Measurements from ENCODE around the gene MIER3. TPM values are rescaled to one million over a fixed set of nuclear protein-coding genes. Genes with fewer than 3 reads are reported as not detected.

Gene MIER3
- total and polyA plus RNA-seq, 9 of the 15 experiments (the other 6 are each of a cell fraction or from before 2014, with no cell fraction given): 4.1 to 29.3 (median 13.0) TPM

DNA sequence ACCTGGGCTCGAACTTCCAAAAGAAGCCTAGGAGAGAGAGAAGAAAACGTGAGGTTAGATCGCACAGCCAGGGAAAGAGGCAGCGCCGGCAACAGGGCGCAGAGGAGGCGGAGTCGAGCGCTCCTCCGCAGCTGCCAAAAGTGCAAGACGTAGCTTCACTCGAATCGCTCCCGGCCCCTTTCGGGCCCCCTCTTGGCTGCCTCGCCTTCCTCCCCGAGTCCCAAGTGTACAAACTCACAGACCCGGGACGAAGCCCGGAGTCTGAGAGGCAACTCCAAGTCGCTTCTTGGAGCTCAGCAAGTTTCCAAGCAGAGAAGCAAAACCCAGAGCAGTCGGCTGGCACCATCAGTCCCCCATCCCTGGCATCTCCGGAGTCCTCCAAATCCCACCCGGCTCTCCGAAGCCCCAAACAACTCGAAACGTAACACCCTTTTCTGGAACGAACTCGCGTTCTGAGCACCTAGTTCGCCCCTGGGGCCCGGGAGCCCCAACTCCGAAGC, 1.2 kb downstream of the MIER3 start (continued):
- TF ChIP-seq, protein P1, sequence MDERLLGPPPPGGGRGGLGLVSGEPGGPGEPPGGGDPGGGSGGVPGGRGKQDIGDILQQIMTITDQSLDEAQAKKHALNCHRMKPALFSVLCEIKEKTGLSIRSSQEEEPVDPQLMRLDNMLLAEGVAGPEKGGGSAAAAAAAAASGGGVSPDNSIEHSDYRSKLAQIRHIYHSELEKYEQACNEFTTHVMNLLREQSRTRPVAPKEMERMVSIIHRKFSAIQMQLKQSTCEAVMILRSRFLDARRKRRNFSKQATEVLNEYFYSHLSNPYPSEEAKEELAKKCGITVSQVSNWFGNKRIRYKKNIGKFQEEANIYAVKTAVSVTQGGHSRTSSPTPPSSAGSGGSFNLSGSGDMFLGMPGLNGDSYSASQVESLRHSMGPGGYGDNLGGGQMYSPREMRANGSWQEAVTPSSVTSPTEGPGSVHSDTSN (CRISPR knock-in tag; IDR thresholded peaks at IDR 0.05; ENCODE audit: low read depth): no peak
- TF ChIP-seq, protein P1 (tag; conservative IDR thresholded peaks at IDR 0.05; ENCODE audit: low read depth): no peak
- TF ChIP-seq CHCHD3 (CRISPR knock-in tag; IDR thresholded peaks at IDR 0.05) (no peak), RBBP5 (IDR thresholded peaks at IDR 0.05; ENCODE audit: borderline replicate concordance, insufficient read depth, low read length, poor library complexity, severe bottlenecking) (no peak), RAD21 (CRISPR knock-in tag; conservative IDR thresholded peaks at IDR 0.05 in 1 of 2, IDR thresholded peaks at IDR 0.05 in 1 of 2) (peak in 1 of 2 experiments; percentile 6; a peak in 1 of 4 replicates), CTBP1 (IDR thresholded peaks at IDR 0.05; ENCODE audit: borderline replicate concordance) (peak; percentile 17; the same call in 1 of the 2 replicates), BCOR (IDR thresholded peaks at IDR 0.05) (0 out of 2 replicates have a peak, but pooled peaks have one; percentile 22), NRF1 (conservative IDR thresholded peaks at IDR 0.05 in 1 of 2, IDR thresholded peaks at IDR 0.05 in 1 of 2) (peak; percentile 38 to 46; a peak in 2 of 4 replicates), PTRF (tag; IDR thresholded peaks at IDR 0.05) (no peak), HNRNPLL (IDR thresholded peaks at IDR 0.05; ENCODE audit: low read depth, low read length, poor library complexity, severe bottlenecking) (peak; percentile 56), ZNF3 (CRISPR knock-in tag; IDR thresholded peaks at IDR 0.05) (no peak), PREB (CRISPR knock-in tag; IDR thresholded peaks at IDR 0.05) (no peak)
- TF ChIP-seq, protein P2, sequence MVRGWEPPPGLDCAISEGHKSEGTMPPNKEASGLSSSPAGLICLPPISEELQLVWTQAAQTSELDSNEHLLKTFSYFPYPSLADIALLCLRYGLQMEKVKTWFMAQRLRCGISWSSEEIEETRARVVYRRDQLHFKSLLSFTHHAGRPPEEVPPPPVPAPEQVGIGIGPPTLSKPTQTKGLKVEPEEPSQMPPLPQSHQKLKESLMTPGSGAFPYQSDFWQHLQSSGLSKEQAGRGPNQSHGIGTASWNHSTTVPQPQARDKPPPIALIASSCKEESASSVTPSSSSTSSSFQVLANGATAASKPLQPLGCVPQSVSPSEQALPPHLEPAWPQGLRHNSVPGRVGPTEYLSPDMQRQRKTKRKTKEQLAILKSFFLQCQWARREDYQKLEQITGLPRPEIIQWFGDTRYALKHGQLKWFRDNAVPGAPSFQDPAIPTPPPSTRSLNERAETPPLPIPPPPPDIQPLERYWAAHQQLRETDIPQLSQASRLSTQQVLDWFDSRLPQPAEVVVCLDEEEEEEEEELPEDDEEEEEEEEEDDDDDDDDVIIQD (CRISPR knock-in tag; IDR thresholded peaks at IDR 0.05): no peak
- TF ChIP-seq, protein P3, sequence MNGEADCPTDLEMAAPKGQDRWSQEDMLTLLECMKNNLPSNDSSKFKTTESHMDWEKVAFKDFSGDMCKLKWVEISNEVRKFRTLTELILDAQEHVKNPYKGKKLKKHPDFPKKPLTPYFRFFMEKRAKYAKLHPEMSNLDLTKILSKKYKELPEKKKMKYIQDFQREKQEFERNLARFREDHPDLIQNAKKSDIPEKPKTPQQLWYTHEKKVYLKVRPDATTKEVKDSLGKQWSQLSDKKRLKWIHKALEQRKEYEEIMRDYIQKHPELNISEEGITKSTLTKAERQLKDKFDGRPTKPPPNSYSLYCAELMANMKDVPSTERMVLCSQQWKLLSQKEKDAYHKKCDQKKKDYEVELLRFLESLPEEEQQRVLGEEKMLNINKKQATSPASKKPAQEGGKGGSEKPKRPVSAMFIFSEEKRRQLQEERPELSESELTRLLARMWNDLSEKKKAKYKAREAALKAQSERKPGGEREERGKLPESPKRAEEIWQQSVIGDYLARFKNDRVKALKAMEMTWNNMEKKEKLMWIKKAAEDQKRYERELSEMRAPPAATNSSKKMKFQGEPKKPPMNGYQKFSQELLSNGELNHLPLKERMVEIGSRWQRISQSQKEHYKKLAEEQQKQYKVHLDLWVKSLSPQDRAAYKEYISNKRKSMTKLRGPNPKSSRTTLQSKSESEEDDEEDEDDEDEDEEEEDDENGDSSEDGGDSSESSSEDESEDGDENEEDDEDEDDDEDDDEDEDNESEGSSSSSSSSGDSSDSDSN (IDR thresholded peaks at IDR 0.05; ENCODE audit: borderline replicate concordance in 1 of 2, low read depth in 2 of 2, low read length in 2 of 2): peak in 1 of 2 experiments; percentile 68; a peak in 1 of 4 replicates
- TF ChIP-seq, protein P4, sequence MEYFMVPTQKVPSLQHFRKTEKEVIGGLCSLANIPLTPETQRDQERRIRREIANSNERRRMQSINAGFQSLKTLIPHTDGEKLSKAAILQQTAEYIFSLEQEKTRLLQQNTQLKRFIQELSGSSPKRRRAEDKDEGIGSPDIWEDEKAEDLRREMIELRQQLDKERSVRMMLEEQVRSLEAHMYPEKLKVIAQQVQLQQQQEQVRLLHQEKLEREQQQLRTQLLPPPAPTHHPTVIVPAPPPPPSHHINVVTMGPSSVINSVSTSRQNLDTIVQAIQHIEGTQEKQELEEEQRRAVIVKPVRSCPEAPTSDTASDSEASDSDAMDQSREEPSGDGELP (CRISPR knock-in tag; IDR thresholded peaks at IDR 0.05; ENCODE audit: borderline replicate concordance): 0 out of 2 replicates have a peak, but pooled peaks have one; percentile 12
